CD14-positive monocyte (primary cell): ENCODE measurements around the gene LYSET. TPM values are rescaled to one million over a fixed set of nuclear protein-coding genes. Genes with fewer than 3 reads are reported as not detected.

Experiments
- DNase-seq, 3 donors: peaks; one replicate each; pipeline ENCODE4 v3.0.0-alpha.2; 2011 to 2022
- H2AFZ ChIP-seq: 2 replicates; pipeline ENCODE4 v1.6.0; 2012; ENCODE audit warnings: mild to moderate bottlenecking, low read depth, low read length, inconsistent platforms; ENCODE audit not compliant: insufficient read depth, poor library complexity, severe bottlenecking
- H3K27ac ChIP-seq, 2 donors: 1 replicate in 1 of 2; 2 replicates in 1 of 2; pipeline ENCODE4 v1.5.1; 2012 to 2013; ENCODE audit warnings: low read length in 2 of 2, control low read depth in 1 of 2, inconsistent platforms in 1 of 2, low read depth in 1 of 2, mild to moderate bottlenecking in 1 of 2
- H3K27me3 ChIP-seq, 2 donors: one replicate each; pipeline versions ENCODE4 v1.6.0 to v1.6.1; 2011 to 2013; ENCODE audit warnings: low read length in 2 of 2; ENCODE audit not compliant: control insufficient read depth in 2 of 2, insufficient read depth in 2 of 2
- H3K36me3 ChIP-seq, 2 donors: replicated peaks in 1 of 2; 1 replicate in 1 of 2; 2 replicates in 1 of 2; pipeline versions ENCODE4 v1.5.1 to v1.6.1; 2012 to 2013; ENCODE audit warnings: low read length in 2 of 2, control low read depth in 1 of 2, inconsistent platforms in 1 of 2, mild to moderate bottlenecking in 1 of 2; ENCODE audit not compliant: insufficient read depth in 2 of 2, control insufficient read depth in 1 of 2
- H3K4me1 ChIP-seq, 2 donors: 1 replicate in 1 of 2; 2 replicates in 1 of 2; pipeline versions ENCODE4 v1.5.1 to v1.6.1; 2012 to 2013; ENCODE audit warnings: low read length in 2 of 2, control low read depth in 1 of 2, inconsistent platforms in 1 of 2, mild to moderate bottlenecking in 1 of 2, moderate library complexity in 1 of 2; ENCODE audit not compliant: insufficient read depth in 2 of 2, control insufficient read depth in 1 of 2
- H3K4me2 ChIP-seq: replicated peaks from 2 replicates; pipeline ENCODE3; 2012; ENCODE audit warnings: low read length, moderate library complexity, mild to moderate bottlenecking; ENCODE audit not compliant: poor library complexity, severe bottlenecking; ENCODE audit errors: extremely low read depth
- H3K4me3 ChIP-seq, 3 experiments: fragments of 200-600 bp in 1 of 3; sonication (generic) in 1 of 3; replicated peaks in 1 of 3; 1 replicate in 2 of 3; 2 replicates in 1 of 3; pipeline ENCODE4 v1.5.1; 2011 to 2013; ENCODE audit warnings: low read length in 3 of 3, mild to moderate bottlenecking in 3 of 3, control low read depth in 2 of 3, low read depth in 2 of 3, inconsistent platforms in 1 of 3, moderate library complexity in 1 of 3
- H3K79me2 ChIP-seq: 2 replicates; pipeline ENCODE4 v1.6.0; 2012; ENCODE audit warnings: mild to moderate bottlenecking, control low read depth, inconsistent platforms, low read length, moderate library complexity; ENCODE audit not compliant: insufficient read depth
- H3K9ac ChIP-seq: 2 replicates; pipeline ENCODE4 v1.6.0; 2017; ENCODE audit warnings: low read length, mild to moderate bottlenecking; ENCODE audit not compliant: insufficient read depth, poor library complexity, severe bottlenecking
- H3K9me3 ChIP-seq, 2 donors: replicated peaks in 1 of 2; 1 replicate in 1 of 2; 2 replicates in 1 of 2; pipeline versions ENCODE4 v1.5.1 to v1.6.1; 2012 to 2013; ENCODE audit warnings: low read length in 2 of 2, control low read depth in 1 of 2; ENCODE audit not compliant: control insufficient read depth in 1 of 2, insufficient read depth in 1 of 2
- H4K20me1 ChIP-seq: 2 replicates; pipeline ENCODE4 v1.6.0; 2012; ENCODE audit warnings: mild to moderate bottlenecking, low read length, control low read depth, moderate library complexity; ENCODE audit not compliant: insufficient read depth
- H3K27ac Mint-ChIP-seq, 7 donors: one replicate each; pipeline ENCODE4 v1.8.0; 2020; ENCODE audit warnings: mild to moderate bottlenecking in 7 of 7, mixed read lengths in 7 of 7, moderate library complexity in 6 of 7, inconsistent platforms in 2 of 7
- H3K27me3 Mint-ChIP-seq, 3 donors: one replicate each; pipeline ENCODE4 v1.8.0; 2021 to 2022; ENCODE audit warnings: low read depth in 3 of 3, mild to moderate bottlenecking in 3 of 3, mixed read lengths in 3 of 3, moderate library complexity in 3 of 3, inconsistent platforms in 1 of 3
- H3K36me3 Mint-ChIP-seq, 2 donors: one replicate each; pipeline ENCODE4 v1.8.0; 2020; ENCODE audit warnings: mixed read lengths in 2 of 2, inconsistent platforms in 1 of 2, mild to moderate bottlenecking in 1 of 2
- H3K4me1 Mint-ChIP-seq: one replicate; pipeline ENCODE4 v1.8.0; 2020; ENCODE audit warnings: mild to moderate bottlenecking, mixed read lengths
- H3K4me3 Mint-ChIP-seq, 2 donors: one replicate each; pipeline ENCODE4 v1.8.0; 2020; ENCODE audit warnings: mild to moderate bottlenecking in 2 of 2, mixed read lengths in 2 of 2, moderate library complexity in 1 of 2
- H3K9me3 Mint-ChIP-seq, 7 donors: one replicate each; pipeline ENCODE4 v1.8.0; 2020 to 2022; ENCODE audit warnings: mixed read lengths in 7 of 7, mild to moderate bottlenecking in 6 of 7, moderate library complexity in 6 of 7, inconsistent platforms in 2 of 7
- WGBS: methylation state at CpG from one replicate; pipeline ENCODE4 v1.1.5; 2013; ENCODE audit warnings: missing lambda C conversion rate; ENCODE audit not compliant: insufficient coverage; 5-methylcytosine and 5-hydroxymethylcytosine counted together
- intact Hi-C, 2 donors: fragments of 100-400 bp; cut with micrococcal nuclease; formaldehyde crosslinking; loops; one replicate each; pipeline versions ENCODE4 v1.15.0 to v1.15.1; 2023
- polyA plus RNA-seq, 3 donors: library from polyadenylated mRNA; depleted of rRNA in 1 of 3; unstranded in 2 of 3; stranded (reverse) in 1 of 3; fragments of 300-500 nt in 2 of 3; fragments of >200 nt in 1 of 3; fragmentation: Illumina TruSeq in 2 of 3; gene quantifications; 1 replicate in 2 of 3; 2 replicates in 1 of 3; pipeline ENCODE4 v1.2.3, GENCODE V29; 2012 to 2021
- TF ChIP-seq, protein P1 (sequence below): fragments of 200-600 bp; IDR thresholded peaks from one replicate; pipeline ENCODE4 v1.8.0; 2022; ENCODE audit warnings: antibody characterized with exemption, mild to moderate bottlenecking

LYSET gene
- polyA plus RNA-seq, 3 donors = 10.8 to 43.3 (median 36.9) TPM

GRCh38 chr14:93207468-93208308 is 22.6 kb downstream of the LYSET start:
- peaks cover 17% of the 10 kb centered on the region for H4K20me1 ChIP-seq
- peak overlapping the region; percentile 93 to 97 for H3K4me3 Mint-ChIP-seq
- intact Hi-C loops = loop anchor here (2.0 to 10.0 kb wide), 2 partner anchors 23 to 127 kb away; partner anchors contain the start of genes BTBD7 (in 2 of the 2), LYSET (in 1 of the 2) and MOAP1 (in 1 of the 2)
- no peaks in the 10 kb centered on the region for H3K9me3 ChIP-seq
- H3K9me3 Mint-ChIP-seq = no peaks in the 10 kb centered on the region
- H3K27me3 ChIP-seq = no peaks in the 10 kb centered on the region
- H3K9ac ChIP-seq = peak overlapping the region; percentile 65
- peak overlapping the region; percentile 67 to 87 for H3K27ac ChIP-seq
- peak overlapping the region; percentile 58 to 90 (median 76) for H3K4me3 ChIP-seq
- H3K79me2 ChIP-seq = peaks cover 65% of the 10 kb centered on the region
- peaks cover 0 to 3% (median 1%) of the 10 kb centered on the region in 3 donors for H3K27me3 Mint-ChIP-seq
- H3K4me1 ChIP-seq = peaks cover 24 to 32% of the 10 kb centered on the region in 2 donors
- H3K27ac Mint-ChIP-seq = peak overlapping the region; percentile 33 to 97 (median 63)
- H3K4me1 Mint-ChIP-seq = peaks cover 37% of the 10 kb centered on the region
- H3K36me3 Mint-ChIP-seq = peaks cover 15 to 21% of the 10 kb centered on the region in 2 donors
- TF ChIP-seq, protein P1, sequence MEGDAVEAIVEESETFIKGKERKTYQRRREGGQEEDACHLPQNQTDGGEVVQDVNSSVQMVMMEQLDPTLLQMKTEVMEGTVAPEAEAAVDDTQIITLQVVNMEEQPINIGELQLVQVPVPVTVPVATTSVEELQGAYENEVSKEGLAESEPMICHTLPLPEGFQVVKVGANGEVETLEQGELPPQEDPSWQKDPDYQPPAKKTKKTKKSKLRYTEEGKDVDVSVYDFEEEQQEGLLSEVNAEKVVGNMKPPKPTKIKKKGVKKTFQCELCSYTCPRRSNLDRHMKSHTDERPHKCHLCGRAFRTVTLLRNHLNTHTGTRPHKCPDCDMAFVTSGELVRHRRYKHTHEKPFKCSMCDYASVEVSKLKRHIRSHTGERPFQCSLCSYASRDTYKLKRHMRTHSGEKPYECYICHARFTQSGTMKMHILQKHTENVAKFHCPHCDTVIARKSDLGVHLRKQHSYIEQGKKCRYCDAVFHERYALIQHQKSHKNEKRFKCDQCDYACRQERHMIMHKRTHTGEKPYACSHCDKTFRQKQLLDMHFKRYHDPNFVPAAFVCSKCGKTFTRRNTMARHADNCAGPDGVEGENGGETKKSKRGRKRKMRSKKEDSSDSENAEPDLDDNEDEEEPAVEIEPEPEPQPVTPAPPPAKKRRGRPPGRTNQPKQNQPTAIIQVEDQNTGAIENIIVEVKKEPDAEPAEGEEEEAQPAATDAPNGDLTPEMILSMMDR = peak; percentile 23
- peak in 2 of 3 donors; percentile 27 to 49 for DNase-seq
- H2AFZ ChIP-seq = peak overlapping the region; percentile 88
- 0% methylated on average over 16 of the region's 23 CpGs for WGBS
- H3K36me3 ChIP-seq = peaks cover 8 to 20% of the 10 kb centered on the region in 2 donors
- H3K4me2 ChIP-seq = peak overlapping the region; percentile 75

DNA sequence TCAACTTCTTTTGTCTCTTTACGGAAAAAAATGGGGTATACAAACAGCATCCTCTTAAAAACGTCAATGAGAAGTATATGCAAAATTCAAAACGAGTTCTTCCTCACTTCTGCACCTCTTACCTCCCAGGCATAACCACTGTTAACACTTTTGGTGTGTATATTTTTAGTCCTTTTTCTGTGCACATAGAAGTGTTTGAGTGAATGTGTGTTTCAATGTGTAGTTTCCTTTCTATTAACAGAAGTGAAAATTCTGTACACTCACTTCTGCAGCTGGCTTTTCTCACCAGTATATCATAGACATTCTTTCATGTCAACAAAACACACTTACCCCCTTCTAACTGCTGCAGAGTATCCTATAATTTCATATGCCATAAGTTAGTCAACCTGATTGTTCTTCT is 27.3 kb downstream of the LYSET start:
- H3K27ac ChIP-seq = no peak overlapping the region
- no peaks in the 10 kb centered on the region for H3K27me3 Mint-ChIP-seq
- peaks cover 13 to 14% of the 10 kb centered on the region in 2 donors for H3K4me1 ChIP-seq
- peaks cover 38 to 65% of the 10 kb centered on the region in 2 donors for H3K36me3 ChIP-seq
- WGBS = no CpG with 5 or more reads among the region's 3 CpGs
- intact Hi-C loops = no loop called here
- DNase-seq = no peak
- TF ChIP-seq, protein P1 = no peak
- H3K4me3 ChIP-seq = no peak overlapping the region
- H4K20me1 ChIP-seq = no peaks in the 10 kb centered on the region
- H3K9ac ChIP-seq = no peak overlapping the region
- no peak overlapping the region for H3K4me2 ChIP-seq
- no peak overlapping the region for H3K27ac Mint-ChIP-seq
- peaks cover 47 to 66% of the 10 kb centered on the region in 2 donors for H3K36me3 Mint-ChIP-seq
- H3K4me3 Mint-ChIP-seq = no peak overlapping the region
- H3K9me3 ChIP-seq = no peaks in the 10 kb centered on the region
- H3K27me3 ChIP-seq = no peaks in the 10 kb centered on the region
- peaks cover 24% of the 10 kb centered on the region for H3K79me2 ChIP-seq
- peaks cover 15% of the 10 kb centered on the region for H3K4me1 Mint-ChIP-seq
- no peaks in the 10 kb centered on the region for H3K9me3 Mint-ChIP-seq
- no peak overlapping the region for H2AFZ ChIP-seq
